Measurements from ENCODE around the gene PHACTR3. TPM values are rescaled to one million over a fixed set of nuclear protein-coding genes. Genes with fewer than 3 reads are reported as not detected.

Gene PHACTR3
- 0.06 to 0.32 TPM (median 0.16 TPM) in 5 replicates for total RNA-seq (2022; extraction: Qiagen RNA extraction; ENCODE audit: low read depth)

DNA sequence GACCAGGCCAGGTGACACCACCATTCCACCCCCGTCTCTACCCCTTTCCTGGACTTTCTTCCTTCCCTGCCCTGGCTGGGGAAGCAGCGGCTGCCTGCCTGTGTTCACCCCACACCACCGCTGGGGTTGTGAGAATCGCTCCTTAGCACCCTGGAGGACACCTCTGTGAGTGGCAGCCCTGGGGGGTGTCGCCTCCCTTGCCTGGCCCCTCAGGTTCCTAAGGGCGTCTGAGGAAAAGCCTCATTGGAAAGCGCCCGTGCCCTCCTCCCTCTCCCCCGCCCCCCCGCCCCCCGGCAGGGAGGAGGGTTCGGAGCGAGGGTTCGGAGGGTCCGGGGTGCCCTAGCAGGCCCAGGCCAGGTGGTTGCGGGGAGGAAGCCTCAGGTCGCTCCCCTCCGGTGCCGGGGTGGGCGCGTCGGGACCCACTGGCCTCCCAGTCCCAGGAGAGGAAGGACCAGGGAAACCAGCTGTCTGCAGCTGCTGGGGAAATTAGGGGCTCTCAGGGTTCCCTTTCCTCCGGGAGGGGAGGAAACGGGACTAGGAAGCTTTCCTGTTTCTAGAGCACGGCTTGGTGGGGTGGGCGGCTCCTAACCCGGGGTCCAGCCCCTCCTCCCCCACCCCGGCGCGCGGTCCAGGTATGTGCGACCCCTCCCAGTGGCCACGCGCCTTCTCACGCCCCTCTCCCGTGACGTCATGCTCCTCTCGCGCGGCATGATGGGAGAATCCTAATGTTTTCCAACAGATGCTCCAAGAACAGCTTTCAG is at the start of gene PHACTR3:
Gene PHACTR3 (plus strand): TSS at position 760 of the 761 bp plus-strand sequence. CDS start 475 bp downstream, outside the sequence.

Data from A549 treated with GW870086 at 1 μM for 4 hours (cell line).